Measurements from ENCODE around the gene CACNA2D2.

CACNA2D2 gene

GRCh38 chr3:50503504-50504342 is at the start of gene CACNA2D2:
Gene CACNA2D2, minus strand, starts transcription at chr3:50503634. Its CDS starts 211 bp downstream, at chr3:50503423.
- H3K27ac Mint-ChIP-seq, result no peak within 1 kb of the TSS
- ATAC-seq (peak; percentile 78), DNase-seq (peak; percentile 33 to 51)
- no peaks in the 10 kb centered on the region for H3K9me3 Mint-ChIP-seq
- H3K27me3 Mint-ChIP-seq, result peaks cover 56% of the 10 kb centered on the region
- peak within 1 kb of the TSS; percentile 71 to 76 for H3K4me3 Mint-ChIP-seq
- peaks cover 5% of the 10 kb centered on the region for H3K4me1 Mint-ChIP-seq

DNA sequence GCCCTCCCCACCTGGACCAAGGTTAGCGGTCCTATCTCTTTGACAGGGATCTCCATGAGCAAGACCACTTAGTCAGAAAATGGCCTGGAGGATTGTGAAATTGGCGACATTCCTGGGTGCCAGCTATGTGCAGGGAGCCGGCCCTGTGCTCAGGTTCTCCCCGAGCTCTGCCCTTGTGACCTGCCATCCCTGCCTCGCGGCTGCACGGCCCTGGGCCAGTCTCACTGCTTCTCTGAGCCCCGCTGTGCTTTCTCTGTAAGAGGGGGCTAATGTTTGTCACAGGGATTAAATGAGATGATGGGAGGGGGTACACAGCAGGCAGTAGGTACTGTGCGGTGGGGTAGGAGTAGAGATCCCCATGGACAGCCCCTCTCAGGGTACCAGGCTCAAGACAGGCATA is 49.2 kb upstream of the CACNA2D2 start:
- peaks cover 37% of the 10 kb centered on the region for H3K4me1 Mint-ChIP-seq
- no peak overlapping the region for H3K4me3 Mint-ChIP-seq
- H3K9me3 Mint-ChIP-seq, result no peaks in the 10 kb centered on the region
- no peak for ATAC-seq
- H3K27me3 Mint-ChIP-seq, result peaks cover 7% of the 10 kb centered on the region
- peak overlapping the region in 1 of 2 donors; percentile 28 for H3K27ac Mint-ChIP-seq
- DNase-seq, result no peak

GRCh38 chr3:50551681-50552435 is 48.4 kb upstream of the CACNA2D2 start:
- no peak for ATAC-seq
- no peak overlapping the region for H3K27ac Mint-ChIP-seq
- peaks cover 7% of the 10 kb centered on the region for H3K27me3 Mint-ChIP-seq

DNA sequence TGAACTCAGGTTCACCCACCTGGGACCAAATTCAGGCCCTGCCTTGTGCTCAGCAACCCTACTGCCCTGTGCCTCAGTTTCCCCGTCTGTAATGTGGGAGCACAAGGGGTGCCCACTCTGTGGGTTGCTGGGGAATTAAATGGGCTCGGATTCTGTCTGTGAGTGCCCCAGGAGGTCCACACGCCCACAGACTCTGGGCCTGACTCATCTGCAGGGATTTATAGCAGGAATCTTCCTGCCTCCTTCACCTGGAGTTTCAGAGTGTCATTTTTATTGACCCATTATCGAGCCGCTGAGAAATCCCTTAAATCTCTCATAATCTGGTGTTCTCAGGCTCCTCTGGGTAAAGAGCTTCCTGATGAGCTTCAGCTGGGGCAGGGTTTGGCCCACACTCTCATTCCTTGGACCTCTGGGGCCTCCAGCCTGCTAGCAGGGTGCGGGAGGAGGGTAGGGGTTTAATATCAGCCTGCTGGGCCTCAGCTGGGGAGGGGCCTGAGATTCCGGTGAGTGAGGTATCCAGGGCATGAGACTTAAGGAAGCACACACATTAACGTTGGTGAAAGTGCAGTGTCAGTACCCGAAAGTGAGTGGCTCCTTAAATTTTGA is 47.7 kb upstream of the CACNA2D2 start:
- Mint-ChIP-seq H3K9me3 (no peaks in the 10 kb centered on the region), H3K4me1 (peaks cover 37% of the 10 kb centered on the region), H3K27ac (no peak overlapping the region), H3K4me3 (no peak overlapping the region), H3K27me3 (peaks cover 7% of the 10 kb centered on the region)
- ATAC-seq, result no peak
- DNase-seq, result no peak

More at GRCh38 chr3:50551681-50552435, 48.4 kb upstream of the CACNA2D2 start:
- Mint-ChIP-seq H3K4me1 (peaks cover 37% of the 10 kb centered on the region), H3K4me3 (no peak overlapping the region), H3K9me3 (no peaks in the 10 kb centered on the region)
- DNase-seq, result no peak

GRCh38 chr3:50550079-50550736 is 46.8 kb upstream of the CACNA2D2 start:
- peaks cover 7% of the 10 kb centered on the region for H3K27me3 Mint-ChIP-seq
- H3K27ac Mint-ChIP-seq, result peak overlapping the region in 1 of 2 donors; percentile 42
- ATAC-seq, result peak; percentile 64
- peaks cover 37% of the 10 kb centered on the region for H3K4me1 Mint-ChIP-seq
- no peaks in the 10 kb centered on the region for H3K9me3 Mint-ChIP-seq
- no peak overlapping the region for H3K4me3 Mint-ChIP-seq
- DNase-seq, result peak; percentile 65 to 69

GRCh38 chr3:50549226-50549625 is 45.8 kb upstream of the CACNA2D2 start:
- Mint-ChIP-seq H3K27me3 (peaks cover 7% of the 10 kb centered on the region), H3K27ac (peak overlapping the region; percentile 28 to 69), H3K4me3 (no peak overlapping the region), H3K4me1 (peaks cover 28% of the 10 kb centered on the region), H3K9me3 (no peaks in the 10 kb centered on the region)
- ATAC-seq (no peak), DNase-seq (no peak)

DNA sequence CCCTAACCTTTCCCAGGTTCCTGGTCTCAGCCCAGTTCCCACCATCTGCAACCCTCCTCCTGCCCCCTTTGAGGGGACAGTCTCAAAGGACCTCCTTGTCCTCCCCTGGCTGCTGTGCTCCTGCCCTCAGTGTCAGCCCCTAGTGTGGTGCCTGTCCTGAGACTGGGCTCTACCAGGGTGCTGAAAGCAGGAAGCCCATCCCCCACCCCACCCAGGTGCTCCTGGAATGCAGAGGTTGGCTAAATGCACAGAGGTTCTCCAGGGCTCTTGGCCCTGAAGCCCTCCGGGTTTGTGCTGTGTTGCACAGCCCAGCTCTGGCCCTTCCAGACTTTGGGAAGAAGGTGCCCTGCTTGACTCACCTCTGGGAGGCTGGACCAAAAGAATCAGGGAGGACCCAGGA is 42.3 kb upstream of the CACNA2D2 start:
- ATAC-seq, result no peak
- Mint-ChIP-seq H3K4me3 (no peak overlapping the region), H3K27me3 (peaks cover 11% of the 10 kb centered on the region), H3K27ac (no peak overlapping the region), H3K9me3 (no peaks in the 10 kb centered on the region), H3K4me1 (peaks cover 8% of the 10 kb centered on the region)
- DNase-seq, result no peak

GRCh38 chr3:50542177-50543034 is 39.0 kb upstream of the CACNA2D2 start:
- ATAC-seq (peak; percentile 69), DNase-seq (peak; percentile 60 to 64)
- Mint-ChIP-seq H3K9me3 (no peaks in the 10 kb centered on the region), H3K4me1 (no peaks in the 10 kb centered on the region), H3K27me3 (peaks cover 27% of the 10 kb centered on the region), H3K4me3 (no peak overlapping the region), H3K27ac (no peak overlapping the region)

DNA sequence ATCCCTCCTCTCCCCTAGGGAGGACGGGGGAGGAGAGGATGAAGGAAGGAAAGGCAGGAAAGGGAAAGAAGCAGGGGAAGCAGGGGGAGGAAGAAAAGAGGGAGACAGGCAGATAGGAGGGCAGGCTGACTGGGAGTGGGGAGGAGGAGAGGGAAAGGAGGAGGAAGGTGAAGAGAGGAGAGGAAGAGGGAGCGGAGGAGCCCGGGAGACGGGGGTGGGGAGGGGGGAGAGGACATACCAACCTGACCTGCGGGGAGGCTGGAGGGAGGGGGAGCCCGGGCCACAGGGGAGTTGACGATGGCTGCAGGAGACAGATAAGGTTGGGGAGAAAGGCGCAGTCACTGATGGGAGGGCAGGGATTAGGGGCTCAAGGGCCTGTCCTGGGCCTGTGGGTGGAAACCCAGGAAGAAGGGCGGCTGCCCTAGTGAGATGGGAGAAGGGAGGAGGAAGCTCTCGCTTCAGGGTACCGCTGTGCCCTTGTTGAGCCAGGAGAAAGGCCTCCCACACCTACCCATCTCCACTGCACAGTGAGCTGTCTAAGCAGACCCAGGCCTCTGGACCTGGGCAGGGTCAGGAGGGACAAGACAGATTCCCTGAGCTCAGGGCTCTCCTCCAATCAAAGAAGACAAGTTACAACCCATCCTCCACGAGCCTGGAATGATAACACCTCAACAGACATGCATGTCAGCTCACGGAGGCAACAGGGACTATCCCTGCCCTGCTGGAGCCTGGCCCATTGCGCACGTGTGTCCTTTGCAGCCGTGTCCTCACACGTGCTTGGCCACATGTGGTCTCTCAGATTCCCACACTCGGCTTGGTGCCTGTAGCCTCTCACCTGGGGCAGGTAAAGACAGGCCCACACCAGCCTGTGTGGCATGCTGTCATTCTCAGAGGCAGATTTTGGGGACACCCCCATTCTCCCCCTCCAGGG is 36.2 kb upstream of the CACNA2D2 start:
- DNase-seq, result no peak
- no peak for ATAC-seq
- H3K27ac Mint-ChIP-seq, result peak overlapping the region in 1 of 2 donors; percentile 54
- peaks cover 39% of the 10 kb centered on the region for H3K27me3 Mint-ChIP-seq
- H3K4me1 Mint-ChIP-seq, result no peaks in the 10 kb centered on the region
- no peak overlapping the region for H3K4me3 Mint-ChIP-seq
- no peaks in the 10 kb centered on the region for H3K9me3 Mint-ChIP-seq

- H3K9me3 Mint-ChIP-seq, result no peaks in the 10 kb centered on the region
- no peak overlapping the region for H3K4me3 Mint-ChIP-seq
- no peaks in the 10 kb centered on the region for H3K4me1 Mint-ChIP-seq
- DNase-seq (no peak), ATAC-seq (no peak)
- no peak overlapping the region for H3K27ac Mint-ChIP-seq
- H3K27me3 Mint-ChIP-seq, result peaks cover 41% of the 10 kb centered on the region
Observed at GRCh38 chr3:50537421-50538129, 34.1 kb upstream of the CACNA2D2 start.

GRCh38 chr3:50536471-50537180 is 33.2 kb upstream of the CACNA2D2 start:
- Mint-ChIP-seq H3K4me1 (no peaks in the 10 kb centered on the region), H3K27ac (no peak overlapping the region), H3K27me3 (peaks cover 47% of the 10 kb centered on the region), H3K4me3 (no peak overlapping the region), H3K9me3 (no peaks in the 10 kb centered on the region)
- ATAC-seq (no peak), DNase-seq (no peak)

DNA sequence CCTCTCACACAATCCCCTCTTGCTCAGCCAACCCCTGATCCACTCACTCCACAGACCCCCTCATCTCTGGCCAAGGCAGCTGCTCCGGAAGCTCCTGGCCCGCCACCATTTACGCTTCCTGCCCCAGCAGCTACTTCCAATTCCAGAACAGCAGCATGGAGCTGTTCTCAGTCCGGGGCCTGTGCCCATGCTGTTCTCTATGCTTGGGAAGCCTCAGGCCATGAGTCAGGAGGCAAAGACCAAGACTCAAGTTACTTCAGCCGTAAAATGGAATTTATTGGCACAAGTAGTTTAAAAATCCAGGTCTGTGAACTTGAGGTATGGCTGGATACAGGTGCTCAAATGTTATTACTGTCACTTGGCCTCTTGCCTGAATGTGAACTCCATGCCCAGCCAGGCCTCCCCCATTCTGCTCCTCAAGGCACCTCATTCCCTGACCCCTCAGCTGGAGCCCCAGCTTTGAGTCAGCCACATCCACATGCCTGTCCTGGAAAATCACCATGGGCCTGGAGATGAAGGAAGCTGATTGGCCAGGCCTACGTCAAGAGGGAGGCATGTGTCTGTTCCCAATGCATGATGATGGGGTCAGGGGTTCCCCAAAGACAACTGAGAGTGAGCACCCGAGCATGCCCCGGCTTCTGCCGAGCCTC is 31.4 kb upstream of the CACNA2D2 start:
- H3K27me3 Mint-ChIP-seq, result peaks cover 48% of the 10 kb centered on the region
- H3K4me1 Mint-ChIP-seq, result no peaks in the 10 kb centered on the region
- H3K9me3 Mint-ChIP-seq, result no peaks in the 10 kb centered on the region
- DNase-seq (no peak), ATAC-seq (no peak)
- H3K4me3 Mint-ChIP-seq, result no peak overlapping the region
- no peak overlapping the region for H3K27ac Mint-ChIP-seq

Measured in stimulated activated naive CD8-positive, alpha-beta T cell treated with anti-CD3 and anti-CD28 coated beads, Interleukin-15, amount 100 ng/mL, for 72 hours (primary cell).